Activated T-cell treated with anti-CD3 and anti-CD28 coated beads for 24 hours (primary cell): ENCODE measurements around the gene MRPS18B.

Experiments
- DNase-seq: peaks from one replicate; pipeline ENCODE4 v3.0.0-alpha.2; 2020; ENCODE audit warnings: low read depth

The MRPS18B gene

DNA sequence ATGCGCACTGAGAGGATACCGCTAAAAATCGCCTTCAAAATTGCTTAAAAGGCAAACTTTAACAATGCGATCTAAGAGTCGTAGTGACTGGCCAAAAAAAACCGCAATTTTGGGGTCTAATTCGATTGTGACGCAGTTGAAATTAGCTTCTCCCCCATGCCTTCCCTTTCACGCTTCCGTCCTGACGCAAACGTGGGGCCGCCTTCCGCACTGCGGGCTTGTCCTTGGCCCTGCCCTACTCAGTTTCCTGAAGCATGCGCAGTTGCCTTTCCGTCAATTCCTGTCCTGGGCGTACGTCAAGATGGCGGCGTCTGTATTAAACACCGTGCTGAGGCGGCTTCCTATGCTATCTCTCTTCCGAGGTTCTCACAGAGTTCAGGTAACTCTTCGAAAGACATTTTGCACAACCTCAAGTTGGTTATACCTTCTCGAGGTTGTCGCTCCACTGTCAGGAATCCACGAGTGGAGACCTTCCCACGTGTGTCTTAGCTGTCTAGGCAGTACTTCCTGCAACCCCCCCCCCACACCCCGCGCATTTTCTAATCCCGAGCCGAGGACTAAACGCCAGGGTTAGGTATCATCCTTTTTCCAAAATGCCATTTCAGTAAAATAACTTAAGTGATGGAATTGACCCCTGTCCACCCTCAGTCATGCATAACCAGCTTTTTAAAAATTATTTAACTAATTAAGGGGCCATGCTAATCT lies at the start of gene MRPS18B:
Gene MRPS18B (plus strand): TSS at position 276 of the 705 bp plus-strand sequence. CDS start 26 bp downstream, at position 302.
- DNase-seq, result peak; percentile 97

DNA sequence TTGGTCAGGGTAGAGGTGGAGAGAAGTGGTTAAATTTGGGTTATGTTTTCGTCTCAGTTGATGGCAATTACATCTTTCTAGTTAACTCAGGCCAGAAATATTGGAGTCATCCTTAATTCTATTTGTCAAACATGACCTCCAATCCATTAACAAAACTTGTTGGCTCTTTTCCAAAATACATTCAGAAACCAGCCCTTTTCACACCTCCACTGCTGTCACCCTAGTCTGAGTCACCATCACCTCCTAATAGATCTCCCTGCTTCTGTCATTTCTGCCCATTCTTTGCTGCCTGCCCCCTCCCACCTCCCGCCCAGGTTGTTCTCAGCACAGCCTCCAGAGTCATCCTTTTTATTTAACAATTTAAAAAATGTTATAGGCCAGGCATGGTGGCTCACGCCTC lies 49.4 kb upstream of the MRPS18B start:
- DNase-seq, result peak; percentile 39

DNA sequence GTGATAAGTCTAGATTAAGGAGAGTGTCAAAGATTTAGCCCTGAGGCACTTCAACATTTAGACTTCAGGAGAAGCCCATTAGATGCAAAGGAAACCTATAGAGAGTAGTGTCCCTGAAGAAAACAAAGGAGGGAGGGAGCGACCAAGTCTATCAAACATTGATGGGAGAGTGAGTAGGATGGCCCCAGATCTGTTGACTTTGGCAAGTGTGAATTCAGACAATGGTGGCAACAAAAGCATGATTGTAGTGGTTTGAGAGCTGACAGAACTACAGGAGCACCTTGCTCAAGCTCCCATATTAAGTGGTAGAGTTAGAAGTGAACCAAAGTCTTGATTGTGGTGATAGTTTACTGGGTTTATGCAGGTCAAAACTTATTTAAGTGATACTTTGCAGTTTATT lies 47.4 kb upstream of the MRPS18B start:
- no peak for DNase-seq

DNA sequence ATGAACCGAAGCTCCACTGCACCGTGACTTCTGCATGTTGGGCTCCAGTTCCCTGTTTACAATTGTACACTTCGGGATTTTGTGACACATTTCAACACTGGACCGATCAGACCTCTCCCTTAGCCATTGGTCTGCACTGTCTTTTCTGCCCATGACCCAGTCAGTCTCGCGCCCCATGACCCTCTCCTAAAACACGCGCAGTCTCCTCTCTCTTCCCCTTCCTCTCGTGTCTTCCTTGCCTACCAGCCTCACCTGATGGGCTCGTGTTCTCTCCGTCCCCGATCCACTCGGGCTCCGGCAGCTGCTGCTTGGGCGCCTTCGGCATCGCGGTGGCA lies 46.9 kb upstream of the MRPS18B start:
- DNase-seq, result no peak

DNA sequence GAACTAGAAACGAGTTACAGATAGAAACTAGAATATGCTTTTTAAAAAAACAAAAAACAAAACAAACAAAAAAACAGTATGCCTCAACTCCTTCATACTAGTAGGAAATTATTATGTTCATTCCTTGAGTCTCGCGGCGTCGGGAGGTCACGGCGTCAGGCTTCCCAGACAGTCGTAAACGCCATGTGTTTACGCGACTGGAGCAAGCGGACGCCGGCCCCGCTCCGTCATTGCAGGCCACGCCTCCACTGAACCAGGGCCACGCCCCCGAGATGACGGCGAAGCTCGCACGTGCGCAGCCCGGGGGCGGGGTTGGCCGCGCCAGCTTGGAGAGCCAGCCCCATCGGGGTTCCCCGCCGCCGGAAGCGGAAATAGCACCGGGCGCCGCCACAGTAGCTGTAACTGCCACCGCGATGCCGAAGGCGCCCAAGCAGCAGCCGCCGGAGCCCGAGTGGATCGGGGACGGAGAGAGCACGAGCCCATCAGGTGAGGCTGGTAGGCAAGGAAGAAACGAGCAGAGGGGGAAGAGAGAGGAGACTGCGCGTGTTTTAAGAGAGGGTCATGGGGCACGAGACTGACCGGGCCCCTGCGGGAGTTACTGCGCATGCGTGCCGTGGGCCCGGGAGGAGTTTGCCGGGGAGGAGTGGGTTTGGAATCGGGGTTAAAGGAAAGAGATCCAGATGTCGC lies 46.4 kb upstream of the MRPS18B start, which contains the start of gene ABCF1:
Gene ABCF1 (plus strand): TSS at position 368 of the 687 bp plus-strand sequence. CDS start 46 bp downstream, at position 414.
- DNase-seq, result peak; percentile 100

DNA sequence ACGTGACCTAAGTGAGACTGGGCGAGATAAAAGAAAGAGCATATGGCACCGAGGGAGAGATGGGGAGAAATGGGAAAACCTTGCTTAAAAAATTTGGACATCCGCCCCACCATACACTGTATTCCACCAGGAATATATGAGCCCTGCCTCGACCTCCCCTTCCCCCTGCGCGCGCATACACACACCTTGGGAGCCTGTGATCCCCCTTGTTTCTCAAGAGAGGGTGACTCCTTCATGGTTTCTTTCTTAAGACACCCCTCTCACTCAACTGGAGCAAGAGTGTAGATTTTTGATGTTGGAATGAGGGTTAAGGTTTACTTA lies 45.9 kb upstream of the MRPS18B start:
- DNase-seq, result no peak

DNA sequence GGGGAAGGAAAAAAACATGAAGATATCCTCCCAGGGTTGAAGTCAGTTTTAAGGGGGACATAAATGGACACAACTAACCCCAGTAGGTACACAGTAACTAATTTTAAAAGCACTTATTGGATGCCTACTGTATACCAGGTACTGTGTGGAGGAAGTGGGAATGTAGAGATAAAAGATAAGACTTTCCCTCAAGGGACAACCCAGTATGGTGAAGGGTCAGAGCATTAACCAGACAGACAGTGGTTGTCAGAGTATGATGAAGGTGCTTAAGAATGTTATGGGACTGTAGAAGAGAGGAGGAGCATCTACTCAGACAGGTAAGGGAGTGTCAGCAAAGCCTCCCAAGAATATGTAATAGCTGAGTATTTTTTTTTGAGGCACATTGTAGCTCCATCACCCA lies 45.5 kb upstream of the MRPS18B start:
- DNase-seq, result no peak

DNA sequence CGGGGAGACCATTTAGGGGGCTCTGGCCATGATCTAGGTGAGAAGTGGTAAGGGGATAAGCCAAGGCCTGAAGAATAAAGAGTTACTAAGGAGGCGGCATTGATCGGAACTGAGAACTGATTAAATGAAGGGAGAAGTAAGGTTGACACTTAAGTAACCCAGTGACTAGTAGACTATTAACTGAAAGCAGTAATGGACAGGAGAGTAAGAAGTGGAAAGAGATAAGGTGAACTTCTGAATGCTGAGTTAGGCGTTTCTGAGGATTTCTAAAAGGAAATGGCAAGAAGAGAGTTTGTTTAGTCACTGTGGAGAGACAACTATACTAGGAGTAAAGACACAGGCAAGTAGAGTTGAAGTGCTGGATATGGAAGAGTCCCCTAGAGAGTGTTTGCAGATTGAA lies 44.5 kb upstream of the MRPS18B start:
- no peak for DNase-seq

DNA sequence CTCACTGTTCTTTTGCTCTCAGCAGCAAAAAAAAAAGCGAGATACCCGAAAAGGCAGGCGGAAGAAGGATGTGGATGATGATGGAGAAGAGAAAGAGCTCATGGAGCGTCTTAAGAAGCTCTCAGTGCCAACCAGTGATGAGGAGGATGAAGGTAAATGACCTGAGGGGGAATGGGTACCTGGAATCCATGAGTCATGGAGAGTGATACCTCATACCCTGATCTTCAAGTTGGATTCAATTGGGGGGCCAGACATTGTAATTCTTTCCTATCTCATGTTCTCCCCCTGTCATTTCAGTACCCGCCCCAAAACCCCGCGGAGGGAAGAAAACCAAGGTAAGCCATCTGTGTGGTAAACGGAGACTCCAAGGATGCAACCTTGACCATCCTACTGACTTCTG lies 39.6 kb upstream of the MRPS18B start:
- no peak for DNase-seq

DNA sequence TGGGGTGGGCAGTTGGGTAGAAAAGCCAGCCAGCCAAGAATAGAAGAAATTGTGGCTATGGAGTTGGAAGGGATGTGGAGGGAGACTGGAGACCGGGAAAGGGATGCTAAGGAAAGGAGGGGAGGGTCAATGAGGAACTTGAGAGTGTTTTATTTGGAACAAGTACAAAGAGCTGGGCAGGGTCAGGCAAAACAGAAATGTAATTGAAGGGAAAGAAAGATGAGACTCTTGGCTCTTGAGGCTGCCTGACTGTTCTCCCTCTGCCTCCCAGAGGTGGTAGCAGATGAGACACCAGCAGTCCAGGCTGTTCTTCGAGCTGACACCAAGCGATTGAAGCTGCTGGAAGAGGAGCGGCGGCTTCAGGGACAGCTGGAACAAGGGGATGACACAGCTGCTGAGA lies 33.7 kb upstream of the MRPS18B start:
- DNase-seq, result no peak

DNA sequence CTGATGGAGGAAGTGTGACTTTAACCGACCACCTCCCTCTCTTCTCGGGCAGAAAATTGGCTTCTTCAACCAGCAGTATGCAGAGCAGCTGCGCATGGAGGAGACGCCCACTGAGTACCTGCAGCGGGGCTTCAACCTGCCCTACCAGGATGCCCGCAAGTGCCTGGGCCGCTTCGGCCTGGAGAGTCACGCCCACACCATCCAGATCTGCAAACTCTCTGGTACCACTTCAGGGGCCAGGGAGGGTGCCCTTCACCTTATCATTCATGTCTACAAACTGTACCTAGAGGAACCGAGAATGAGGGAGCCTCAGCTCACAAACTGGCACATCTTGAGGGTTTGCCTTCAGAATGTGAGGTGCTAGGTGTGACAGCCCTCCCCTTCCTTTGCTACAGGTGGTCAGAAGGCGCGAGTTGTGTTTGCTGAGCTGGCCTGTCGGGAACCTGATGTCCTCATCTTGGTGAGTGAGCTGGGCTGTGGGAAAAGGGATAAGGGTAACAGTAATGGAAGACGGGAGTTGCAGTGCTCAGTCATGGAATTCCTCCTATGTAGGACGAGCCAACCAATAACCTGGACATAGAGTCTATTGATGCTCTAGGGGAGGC lies 27.8 kb upstream of the MRPS18B start:
- DNase-seq, result no peak

DNA sequence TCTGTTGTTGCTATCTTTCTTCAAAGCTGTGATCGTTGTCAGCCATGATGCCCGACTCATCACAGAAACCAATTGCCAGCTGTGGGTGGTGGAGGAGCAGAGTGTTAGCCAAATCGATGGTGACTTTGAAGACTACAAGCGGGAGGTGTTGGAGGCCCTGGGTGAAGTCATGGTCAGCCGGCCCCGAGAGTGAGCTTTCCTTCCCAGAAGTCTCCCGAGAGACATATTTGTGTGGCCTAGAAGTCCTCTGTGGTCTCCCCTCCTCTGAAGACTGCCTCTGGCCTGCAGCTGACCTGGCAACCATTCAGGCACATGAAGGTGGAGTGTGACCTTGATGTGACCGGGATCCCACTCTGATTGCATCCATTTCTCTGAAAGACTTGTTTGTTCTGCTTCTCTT lies 27.1 kb upstream of the MRPS18B start:
- no peak for DNase-seq

DNA sequence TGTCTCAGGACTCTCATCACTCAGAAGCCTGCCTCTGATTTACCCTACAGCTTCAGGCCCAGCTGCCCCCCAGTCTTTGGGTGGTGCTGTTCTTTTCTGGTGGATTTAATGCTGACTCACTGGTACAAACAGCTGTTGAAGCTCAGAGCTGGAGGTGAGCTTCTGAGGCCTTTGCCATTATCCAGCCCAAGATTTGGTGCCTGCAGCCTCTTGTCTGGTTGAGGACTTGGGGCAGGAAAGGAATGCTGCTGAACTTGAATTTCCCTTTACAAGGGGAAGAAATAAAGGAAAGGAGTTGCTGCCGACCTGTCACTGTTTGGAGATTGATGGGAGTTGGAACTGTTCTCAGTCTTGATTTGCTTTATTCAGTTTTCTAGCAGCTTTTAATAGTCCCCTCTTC lies 26.6 kb upstream of the MRPS18B start:
- no peak for DNase-seq

DNA sequence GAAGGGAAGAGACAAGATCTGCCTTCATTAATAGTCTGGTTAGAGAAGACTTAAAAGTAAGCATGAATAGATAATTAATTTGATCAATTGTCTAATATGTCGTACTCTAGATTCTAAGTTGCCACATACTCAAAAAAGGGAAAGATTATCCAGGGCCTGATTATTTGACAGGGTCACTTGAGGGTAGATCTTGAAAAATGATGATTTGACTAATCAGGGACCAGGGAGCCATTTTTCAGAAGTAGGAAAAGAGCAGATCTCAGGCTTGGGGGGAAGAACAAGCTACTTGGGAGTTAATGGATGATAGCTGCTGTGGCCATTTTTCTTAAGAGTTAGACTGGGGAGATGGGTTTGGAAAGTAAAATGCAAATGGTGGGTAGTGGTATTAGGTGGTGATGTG lies 25.4 kb upstream of the MRPS18B start:
- no peak for DNase-seq

DNA sequence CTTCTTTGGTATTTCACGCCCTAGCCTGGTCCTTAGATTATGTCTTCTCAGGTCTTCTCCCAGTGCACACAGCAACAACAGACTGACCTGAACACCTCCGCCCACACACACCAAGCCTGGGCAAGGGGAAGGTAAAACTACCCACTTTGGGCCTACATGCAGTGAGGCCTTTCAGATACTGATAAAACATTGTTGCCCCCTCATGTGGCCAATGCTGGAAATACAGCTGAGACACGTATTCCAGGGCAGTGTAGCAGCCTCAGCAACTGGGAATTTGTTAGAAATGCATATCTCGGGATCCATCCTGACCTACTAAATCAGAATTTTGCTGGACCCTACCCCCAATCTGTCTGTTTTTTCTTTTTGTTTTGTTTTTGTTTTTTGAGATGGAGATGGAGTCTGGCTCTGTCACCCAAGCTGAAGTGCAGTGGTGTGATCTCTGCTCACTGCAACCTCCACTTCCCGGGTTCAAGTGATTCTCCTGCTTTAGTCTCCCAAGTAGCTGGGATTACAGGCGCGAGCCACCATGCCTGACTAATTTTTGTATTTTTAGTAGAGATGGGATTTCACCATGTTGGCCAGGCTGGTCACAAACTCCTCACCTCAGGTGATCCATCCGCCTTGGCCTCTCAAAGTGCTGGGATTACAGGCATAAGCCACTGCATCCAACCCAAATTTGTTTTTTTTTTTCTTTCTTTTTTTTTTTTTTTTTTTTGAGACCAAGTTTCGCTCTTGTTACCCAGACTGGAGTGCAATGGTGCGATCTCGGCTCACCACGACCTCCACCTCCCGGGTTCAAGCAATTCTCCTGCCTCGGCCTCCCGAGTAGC lies 20.1 kb upstream of the MRPS18B start:
- peak; percentile 71 for DNase-seq

DNA sequence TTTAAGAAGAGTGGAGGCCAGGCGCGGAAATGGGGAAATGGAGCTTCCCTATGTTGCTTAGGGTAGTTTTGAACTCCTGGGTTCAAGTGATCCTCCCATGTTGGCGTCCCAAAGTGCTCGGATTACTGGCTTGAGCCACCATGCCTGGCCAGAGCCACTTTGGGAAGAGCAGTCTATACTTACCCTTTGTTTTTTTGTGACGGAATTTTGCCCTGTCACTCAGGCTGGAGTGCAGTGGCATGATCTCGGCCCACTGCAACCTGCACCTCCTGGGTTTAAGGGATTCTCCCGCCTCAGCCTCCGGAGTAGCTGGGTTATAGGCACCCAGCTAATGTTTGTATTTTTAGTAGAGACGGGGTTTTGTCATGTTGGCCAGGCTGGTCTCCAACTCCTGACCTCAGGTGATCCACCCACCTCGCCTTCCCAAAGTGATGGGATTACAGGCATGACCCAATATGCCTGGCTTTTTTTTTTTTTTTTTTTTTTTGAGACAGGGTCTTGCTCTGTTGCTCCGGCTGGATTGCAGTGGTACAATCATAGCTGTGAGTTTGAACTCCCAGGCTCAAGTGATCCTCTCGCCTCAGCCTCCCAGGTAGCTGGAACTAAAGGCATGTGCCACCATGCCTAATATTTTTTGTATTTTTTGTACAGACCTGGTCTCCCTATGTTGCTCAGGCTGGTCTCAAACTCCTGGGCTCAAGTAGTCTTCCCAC lies 18.6 kb upstream of the MRPS18B start:
- no peak for DNase-seq

DNA sequence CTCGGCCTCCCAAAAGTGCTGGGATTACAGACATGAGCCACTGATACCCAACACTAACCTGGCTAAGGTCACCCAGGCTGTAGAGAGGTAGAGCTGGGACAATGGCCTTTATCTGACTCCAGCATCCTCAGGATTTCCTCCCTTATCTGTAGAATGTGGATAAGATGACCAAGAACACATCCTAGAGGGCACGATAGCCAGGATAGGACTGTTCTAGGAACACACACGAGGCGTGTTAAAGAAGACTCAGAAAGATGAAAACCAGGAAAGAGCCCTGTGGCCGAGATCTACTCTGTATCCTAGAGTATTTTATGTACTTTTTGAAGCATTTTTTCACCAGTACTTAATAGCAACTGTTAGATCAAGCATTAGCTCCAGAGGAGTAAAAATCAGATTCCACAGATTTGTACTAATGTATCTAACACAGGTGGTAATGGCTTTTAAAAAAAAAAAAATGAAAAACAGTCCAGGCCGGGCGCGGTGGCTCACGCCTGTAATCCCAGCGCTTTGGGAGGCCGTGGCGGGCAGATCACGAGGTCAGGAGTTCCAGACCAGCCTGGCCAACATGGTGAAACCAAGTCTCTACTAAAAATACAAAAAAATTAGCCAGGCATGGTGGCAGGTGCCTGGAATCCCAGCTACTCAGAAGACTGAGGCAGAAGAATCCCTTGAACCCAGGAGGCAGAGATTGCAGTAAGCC lies 17.9 kb upstream of the MRPS18B start:
- DNase-seq, result no peak

DNA sequence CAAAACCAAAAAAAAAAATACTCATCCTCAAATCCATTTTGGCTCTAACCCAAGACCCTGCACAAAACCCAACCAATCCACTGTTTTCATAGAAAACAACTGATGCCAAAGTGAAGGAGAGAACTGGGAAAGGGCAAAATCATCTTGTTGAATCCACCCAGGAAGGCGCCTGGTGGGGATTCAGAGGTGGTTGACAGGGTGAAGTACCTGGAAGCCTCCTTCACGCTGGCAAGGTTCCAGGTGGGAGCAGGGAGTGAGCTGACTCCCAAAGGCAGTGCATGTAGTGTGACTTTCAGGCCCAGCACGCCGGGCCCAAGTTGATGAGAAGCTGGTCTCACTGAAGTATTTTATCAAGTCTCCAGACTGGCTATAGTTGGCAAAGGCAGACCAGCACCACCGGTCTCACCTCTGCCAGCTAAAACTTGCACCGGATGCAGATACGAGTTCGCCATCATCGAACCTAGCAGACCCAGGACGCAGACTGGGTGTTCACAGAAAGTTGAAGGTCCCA lies 17.1 kb upstream of the MRPS18B start:
- no peak for DNase-seq

DNA sequence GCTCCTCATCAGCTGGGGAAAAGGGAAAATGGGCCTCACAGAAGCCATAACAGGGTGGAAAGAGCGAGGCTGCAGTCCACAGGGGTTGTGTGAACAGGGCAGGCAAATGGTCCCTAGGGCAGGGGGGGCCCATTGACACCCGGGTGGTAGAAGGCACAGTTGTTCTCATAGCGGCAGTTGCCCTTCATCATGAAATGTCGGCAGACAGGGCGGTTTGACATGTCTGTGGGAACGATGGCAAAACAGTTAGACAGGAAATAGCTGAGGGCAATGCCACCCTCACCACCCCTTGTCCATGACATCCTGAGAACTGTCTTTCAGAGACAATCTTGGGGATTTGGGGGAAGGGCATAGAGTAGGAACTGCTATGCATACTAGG lies 16.2 kb upstream of the MRPS18B start:
- DNase-seq, result no peak

DNA sequence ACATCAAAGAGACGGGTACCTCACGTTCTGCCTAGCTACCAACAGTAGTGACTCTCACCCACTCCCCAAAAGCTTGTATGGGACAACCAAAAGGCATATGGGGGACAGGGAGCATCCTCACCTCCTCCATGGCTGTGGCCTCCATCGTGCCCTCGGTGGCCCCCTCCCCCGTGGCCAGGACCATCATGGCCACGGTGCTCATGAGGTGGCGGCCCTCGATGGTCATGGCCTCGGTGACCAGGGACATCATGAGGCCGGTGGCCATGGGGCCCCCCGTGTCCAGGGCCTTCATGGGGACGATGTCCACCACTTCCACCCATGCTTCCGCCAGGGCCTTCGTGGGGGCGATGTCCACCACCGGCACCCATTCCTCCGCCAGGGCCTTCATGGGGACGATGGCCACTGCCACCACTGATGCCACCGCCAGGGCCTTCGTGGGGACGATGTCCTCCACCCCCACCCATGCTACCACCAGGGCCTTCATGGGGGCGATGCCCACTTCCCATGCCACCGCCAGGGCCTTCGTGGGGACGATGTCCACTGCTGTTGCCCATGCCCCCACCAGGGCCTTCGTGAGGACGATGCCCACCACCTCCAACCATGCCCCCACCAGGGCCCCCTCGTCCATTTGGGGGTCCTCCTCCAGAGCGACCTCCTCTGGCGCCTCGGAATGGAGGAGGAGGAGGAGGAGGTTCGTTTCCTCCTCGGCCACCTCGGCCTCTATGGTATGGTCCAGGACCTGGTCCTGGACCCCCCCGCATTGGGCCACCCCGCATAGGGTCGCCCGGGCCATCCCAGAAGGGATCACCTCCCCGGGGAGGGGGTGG lies 15.6 kb upstream of the MRPS18B start:
- no peak for DNase-seq
